ENCODE measurements around the gene RDH16.

- TF ChIP-seq, protein P1, sequence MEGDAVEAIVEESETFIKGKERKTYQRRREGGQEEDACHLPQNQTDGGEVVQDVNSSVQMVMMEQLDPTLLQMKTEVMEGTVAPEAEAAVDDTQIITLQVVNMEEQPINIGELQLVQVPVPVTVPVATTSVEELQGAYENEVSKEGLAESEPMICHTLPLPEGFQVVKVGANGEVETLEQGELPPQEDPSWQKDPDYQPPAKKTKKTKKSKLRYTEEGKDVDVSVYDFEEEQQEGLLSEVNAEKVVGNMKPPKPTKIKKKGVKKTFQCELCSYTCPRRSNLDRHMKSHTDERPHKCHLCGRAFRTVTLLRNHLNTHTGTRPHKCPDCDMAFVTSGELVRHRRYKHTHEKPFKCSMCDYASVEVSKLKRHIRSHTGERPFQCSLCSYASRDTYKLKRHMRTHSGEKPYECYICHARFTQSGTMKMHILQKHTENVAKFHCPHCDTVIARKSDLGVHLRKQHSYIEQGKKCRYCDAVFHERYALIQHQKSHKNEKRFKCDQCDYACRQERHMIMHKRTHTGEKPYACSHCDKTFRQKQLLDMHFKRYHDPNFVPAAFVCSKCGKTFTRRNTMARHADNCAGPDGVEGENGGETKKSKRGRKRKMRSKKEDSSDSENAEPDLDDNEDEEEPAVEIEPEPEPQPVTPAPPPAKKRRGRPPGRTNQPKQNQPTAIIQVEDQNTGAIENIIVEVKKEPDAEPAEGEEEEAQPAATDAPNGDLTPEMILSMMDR (IDR thresholded peaks at IDR 0.05): no peak
- no peak for TF ChIP-seq EP300 (IDR thresholded peaks at IDR 0.05)
Observed at GRCh38 chr12:56932146-56932545, 25.3 kb downstream of the RDH16 start.
